Fibroblast of pulmonary artery (primary cell): Measurements from ENCODE around the gene MDC1.
"Not testable (repeated sequence)": the region's sequence is repeated elsewhere in the genome, so short reads cannot be mapped to it uniquely, and the experiment has no call there.

ENCODE experiments used
- DNase-seq: peaks from one replicate; pipeline ENCODE4 v3.0.0-alpha.2; 2010; ENCODE audit warnings: low read depth
- H3K4me3 ChIP-seq: replicated peaks from 2 replicates; pipeline ENCODE4 v1.5.1; 2011; ENCODE audit warnings: low read depth, mild to moderate bottlenecking, control low read depth, low read length, moderate library complexity
- CTCF ChIP-seq: IDR thresholded peaks from 2 replicates; pipeline ENCODE4 v1.5.1; 2011; ENCODE audit warnings: mild to moderate bottlenecking, control low read depth, low read length, inconsistent platforms; ENCODE audit errors: missing control alignments

MDC1 gene

DNA sequence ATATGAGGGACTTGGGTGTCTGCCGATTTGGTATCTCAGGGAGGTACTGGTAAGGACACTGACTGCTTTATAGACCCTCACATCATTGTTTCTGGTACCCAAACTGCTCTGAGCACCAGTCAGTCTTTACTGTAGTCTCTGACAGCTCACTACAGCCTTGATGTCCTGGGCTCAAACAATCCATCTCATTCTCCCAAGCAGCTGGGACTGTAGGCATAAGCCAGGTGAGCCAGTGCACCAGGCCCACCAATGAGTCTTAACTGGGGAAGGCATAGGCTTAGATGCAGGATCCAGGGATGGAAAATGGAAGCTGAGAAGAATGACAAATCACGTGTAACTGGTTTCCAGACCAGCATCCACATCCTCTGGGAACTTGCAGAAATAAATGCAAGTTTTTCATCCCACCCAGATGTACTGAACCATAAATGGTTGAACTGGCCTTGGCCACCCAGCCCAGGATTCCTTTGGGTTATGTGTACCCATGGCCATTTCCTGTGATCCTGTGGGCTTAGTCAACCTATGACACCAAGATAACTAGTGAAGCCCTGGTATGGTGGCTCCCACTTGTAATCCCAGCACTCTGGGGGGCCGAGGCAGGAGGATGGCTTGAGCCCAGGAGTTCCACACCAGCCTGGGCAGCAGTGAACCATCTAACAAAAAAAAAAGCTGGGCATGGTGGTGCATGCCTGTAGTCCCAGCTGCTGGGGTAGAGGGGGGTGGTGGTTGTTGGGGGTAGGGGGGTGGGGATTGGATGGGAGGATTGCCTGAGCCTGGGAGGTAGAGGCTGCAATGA lies 8.8 kb upstream of the MDC1 start:
- no peak for TF ChIP-seq CTCF

DNA sequence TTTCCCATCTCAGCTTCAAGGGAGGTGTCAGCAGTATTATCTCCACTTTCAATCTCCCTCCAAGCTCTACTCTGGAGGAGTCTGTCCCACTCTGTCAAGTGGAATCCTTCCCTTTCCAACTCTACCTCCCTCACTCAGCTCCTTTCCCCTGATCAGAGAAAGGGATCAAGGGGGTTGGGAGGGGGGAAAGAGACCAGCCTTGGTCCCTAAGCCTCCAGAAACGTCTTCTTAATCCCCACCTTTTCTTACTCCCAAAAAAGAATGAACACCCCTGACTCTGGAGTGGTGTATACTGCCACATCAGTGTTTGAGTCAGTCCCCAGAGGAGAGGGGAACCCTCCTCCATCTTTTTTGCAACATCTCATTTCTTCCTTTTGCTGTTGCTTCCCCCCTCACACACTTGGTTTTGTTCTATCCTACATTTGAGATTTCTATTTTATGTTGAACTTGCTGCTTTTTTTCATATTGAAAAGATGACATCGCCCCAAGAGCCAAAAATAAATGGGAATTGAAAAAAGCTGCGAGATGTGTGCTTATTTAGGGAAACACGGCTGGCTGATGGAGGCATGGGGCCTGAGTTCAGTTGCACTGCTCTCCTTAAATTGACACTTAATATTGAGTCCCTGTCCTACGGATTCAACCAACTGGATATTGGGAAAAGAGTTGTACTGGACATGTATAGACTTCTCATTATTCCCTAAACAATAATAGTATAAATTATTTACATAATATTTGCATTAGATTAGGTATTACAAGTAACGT lies 8.0 kb upstream of the MDC1 start:
- no peak overlapping the region for H3K4me3 ChIP-seq
- TF ChIP-seq CTCF = no peak
- DNase-seq = no peak

More for the DNA sequence above, 8.8 kb upstream of the MDC1 start:
- DNase-seq = peak; percentile 38
- H3K4me3 ChIP-seq = no peak overlapping the region

DNA sequence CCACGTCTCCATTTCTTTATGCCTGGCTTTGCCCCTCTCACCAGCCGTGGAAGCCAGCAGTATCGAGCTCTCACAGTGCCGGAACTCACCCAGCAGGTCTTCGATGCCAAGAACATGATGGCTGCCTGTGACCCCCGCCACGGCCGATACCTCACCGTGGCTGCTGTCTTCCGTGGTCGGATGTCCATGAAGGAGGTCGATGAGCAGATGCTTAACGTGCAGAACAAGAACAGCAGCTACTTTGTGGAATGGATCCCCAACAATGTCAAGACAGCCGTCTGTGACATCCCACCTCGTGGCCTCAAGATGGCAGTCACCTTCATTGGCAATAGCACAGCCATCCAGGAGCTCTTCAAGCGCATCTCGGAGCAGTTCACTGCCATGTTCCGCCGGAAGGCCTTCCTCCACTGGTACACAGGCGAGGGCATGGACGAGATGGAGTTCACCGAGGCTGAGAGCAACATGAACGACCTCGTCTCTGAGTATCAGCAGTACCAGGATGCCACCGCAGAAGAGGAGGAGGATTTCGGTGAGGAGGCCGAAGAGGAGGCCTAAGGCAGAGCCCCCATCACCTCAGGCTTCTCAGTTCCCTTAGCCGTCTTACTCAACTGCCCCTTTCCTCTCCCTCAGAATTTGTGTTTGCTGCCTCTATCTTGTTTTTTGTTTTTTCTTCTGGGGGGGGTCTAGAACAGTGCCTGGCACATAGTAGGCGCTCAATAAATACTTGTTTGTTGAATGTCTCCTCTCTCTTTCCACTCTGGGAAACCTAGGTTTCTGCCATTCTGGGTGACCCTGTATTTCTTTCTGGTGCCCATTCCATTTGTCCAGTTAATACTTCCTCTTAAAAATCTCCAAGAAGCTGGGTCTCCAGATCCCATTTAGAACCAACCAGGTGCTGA lies 7.0 kb upstream of the MDC1 start:
- H3K4me3 ChIP-seq, DNase-seq: not testable (repeated sequence)

DNA sequence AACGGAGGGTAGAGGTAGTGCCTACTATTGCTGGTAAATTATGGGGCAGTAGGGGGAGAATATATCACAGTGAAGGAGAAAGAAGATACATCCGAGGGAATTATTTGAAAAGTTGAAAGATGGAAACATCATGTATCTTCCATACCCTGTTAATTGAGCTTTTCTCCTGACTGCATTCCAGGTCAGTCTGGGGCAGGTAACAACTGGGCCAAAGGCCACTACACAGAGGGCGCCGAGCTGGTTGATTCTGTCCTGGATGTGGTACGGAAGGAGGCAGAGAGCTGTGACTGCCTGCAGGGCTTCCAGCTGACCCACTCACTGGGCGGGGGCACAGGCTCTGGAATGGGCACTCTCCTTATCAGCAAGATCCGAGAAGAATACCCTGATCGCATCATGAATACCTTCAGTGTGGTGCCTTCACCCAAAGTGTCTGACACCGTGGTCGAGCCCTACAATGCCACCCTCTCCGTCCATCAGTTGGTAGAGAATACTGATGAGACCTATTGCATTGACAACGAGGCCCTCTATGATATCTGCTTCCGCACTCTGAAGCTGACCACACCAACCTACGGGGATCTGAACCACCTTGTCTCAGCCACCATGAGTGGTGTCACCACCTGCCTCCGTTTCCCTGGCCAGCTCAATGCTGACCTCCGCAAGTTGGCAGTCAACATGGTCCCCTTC lies 6.2 kb upstream of the MDC1 start:
- DNase-seq = not testable (repeated sequence)
- H3K4me3 ChIP-seq = peak overlapping the region; percentile 88

GRCh38 chr6:30722280-30723112 lies 5.4 kb upstream of the MDC1 start:
- H3K4me3 ChIP-seq = peak overlapping the region; percentile 88
- TF ChIP-seq CTCF = peak; percentile 88
- peak; percentile 84 for DNase-seq

DNA sequence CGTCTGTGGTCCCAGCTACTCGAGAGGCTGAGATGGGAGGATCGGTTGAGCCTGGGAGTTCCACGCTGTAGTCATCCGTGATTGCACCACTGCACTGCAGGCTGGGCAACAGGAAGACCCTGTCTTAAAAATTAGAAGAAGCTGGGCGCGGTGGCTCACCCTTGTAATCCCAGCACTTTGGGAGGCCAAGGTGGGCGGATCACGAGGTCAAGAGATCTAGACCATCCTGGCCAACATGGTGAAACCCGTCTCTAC lies 4.9 kb upstream of the MDC1 start:
- peak; percentile 64 for DNase-seq
- H3K4me3 ChIP-seq = peak overlapping the region; percentile 88

DNA sequence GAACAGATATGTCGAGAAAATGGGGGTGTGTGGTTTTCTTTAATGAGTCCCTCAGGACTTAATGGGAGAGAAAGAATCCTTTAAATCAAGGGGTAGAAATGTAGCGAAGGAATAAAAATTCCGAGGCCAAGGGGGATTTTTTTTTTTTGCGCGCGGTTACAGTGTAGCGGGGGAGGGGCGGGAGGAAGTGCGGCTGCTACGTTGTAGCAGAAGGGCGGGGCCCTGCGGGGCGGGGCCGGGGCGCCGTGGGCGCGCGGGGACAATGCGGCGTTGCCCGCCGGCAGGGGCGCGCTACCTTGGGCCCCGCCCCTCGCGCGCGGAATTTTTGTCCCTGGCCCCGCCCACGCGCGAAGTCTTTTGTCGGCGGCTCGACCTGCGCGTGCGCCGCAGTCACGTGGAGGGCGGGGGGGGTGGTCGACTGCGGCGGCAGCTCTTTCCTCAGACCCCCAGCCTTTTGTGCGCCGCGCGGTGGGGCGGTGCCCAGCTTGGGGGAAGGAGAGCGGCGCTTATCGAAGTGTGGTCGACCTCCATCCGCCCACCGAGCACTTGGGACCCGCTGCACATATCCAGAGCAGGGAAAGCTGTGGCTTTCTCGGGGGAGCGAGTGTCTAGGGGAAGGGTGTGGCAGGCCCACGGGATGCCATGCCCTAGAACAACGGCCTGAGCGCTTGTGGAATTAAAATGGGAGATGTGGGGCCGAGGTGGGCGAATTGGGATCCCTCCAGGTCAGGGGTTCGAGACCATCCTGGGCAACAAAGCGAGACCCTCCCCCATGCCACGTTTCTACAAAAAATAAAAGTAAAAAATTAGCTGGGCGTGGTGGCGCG lies 4.3 kb upstream of the MDC1 start:
- peak overlapping the region; percentile 88 for H3K4me3 ChIP-seq
- peak; percentile 94 for DNase-seq
- no peak for TF ChIP-seq CTCF
